CD4-positive, alpha-beta T cell treated with Interleukin-10 for 1 hour (primary cell): ENCODE results near the gene NR1H3.

Experiments used
- DNase-seq: peaks from one replicate; pipeline ENCODE4 v3.0.0-alpha.2; 2020

The NR1H3 gene

DNA sequence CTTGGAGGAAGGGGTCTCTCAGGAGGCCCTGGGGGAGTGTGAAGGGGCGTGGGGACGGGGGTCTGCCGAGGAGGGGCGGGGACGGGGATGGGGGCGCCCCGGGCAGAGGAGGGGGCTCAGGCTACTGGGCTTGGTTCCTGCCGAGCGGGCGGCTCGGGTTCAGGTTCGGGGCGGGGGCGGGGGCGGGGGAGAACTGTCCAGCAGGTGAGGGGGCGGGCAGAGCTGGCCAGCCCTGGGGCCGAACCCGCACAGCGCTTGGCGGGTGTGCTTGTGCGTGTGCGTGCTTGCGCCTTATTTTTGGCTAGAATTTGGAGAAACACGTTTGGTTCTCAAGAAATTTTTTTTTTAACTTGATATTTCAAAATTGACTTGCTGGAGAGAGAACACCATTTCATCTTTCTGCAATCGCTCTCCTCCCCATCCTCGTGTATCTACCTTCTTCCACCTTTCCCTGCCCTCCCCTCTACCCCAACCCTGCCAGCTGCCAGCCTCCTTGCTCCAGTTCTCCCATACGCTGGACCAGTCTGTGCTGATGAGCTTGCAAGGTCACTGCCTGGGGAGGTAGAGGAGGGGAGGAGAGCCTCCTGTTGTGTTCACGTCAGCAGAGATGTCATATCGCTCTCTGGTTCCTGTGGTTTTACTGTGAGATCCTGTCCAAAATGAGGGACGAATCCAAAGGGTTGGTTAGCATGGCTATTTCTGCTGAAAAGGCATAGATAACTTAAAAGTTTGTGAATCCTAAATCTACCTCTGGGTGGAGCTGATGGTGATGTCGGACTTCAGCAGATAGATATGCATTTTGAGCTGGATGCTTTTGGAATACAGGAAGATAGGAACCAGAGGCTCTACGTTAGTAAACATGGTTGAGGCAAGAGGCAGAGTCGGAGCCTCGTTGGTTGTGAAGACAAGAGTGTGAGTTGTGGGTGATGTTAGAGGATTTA is 12.8 kb downstream of the NR1H3 start:
- peak; percentile 49 for DNase-seq

DNA sequence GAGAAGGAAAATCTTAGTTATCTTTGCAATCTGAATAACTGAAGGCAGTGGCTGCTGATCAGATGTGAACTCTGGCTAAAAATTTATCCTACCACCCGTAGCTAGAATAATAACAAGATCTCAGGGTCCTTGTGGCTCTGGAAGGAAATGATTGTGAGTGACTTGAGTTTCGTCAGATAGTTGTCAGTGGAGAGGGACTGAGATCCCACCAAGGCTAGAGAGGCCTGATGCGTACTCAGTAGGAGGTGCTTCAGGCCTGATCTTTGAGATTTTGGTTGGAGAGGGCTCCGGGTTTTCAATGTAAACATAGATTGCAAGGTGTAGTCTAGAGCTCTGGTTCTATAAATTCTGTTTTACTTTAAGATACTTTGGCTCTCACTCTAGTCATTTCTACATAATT is 13.5 kb downstream of the NR1H3 start:
- DNase-seq = peak; percentile 12

DNA sequence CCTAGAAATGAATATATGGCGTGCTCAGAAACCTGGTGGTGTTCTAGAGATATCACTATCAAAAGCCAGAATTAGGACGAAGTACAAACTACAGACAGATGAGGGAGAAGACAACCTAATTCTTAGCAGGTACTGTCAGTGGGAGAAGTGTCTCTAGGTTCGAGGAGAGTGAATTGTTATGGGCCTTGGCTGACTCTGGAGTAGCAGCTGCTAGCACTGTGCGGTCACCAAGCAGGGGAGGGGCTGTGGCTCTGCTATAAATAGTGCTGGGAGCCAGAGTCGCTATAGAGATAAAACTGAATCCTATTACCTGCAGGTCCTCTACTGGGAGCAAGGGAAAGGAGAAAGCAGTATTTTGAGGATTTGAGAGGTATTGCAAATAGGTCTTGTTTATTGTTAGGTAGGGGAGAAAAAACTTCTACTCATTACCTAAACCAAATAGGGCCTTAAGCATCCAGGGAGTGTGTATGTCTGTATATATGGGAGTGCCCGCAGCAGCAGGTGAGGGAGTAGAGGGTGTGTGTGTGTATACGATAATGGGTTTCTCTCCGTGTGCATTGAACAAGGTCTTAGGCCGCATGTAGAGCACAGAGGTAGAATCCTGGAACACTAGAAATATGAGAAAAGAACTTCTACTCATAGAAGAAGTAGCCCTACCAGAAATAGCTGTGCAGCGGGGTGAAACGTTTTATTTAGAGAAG is 14.3 kb downstream of the NR1H3 start:
- DNase-seq = no peak

- peak; percentile 7 for DNase-seq
Measured at GRCh38 chr11:47272706-47273105, 14.9 kb downstream of the NR1H3 start.

DNA sequence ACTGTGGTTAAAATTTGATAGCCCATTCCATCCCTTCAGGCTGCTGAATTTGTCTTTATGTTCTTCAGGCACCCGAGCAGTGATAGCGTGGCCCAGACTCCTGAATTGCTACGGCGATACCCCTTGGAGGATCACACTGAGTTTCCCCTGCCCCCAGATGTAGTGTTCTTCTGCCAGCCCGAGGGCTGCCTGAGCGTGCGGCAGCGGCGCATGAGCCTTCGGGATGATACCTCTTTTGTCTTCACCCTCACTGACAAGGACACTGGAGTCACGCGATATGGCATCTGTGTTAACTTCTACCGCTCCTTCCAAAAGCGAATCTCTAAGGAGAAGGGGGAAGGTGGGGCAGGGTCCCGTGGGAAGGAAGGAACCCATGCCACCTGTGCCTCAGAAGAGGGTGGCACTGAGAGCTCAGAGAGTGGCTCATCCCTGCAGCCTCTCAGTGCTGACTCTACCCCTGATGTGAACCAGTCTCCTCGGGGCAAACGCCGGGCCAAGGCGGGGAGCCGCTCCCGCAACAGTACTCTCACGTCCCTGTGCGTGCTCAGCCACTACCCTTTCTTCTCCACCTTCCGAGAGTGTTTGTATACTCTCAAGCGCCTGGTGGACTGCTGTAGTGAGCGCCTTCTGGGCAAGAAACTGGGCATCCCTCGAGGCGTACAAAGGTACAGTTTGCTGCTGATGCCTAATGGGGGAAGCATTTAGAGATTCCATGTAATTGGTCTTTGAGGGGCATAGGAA is 16.9 kb downstream of the NR1H3 start:
- no peak for DNase-seq

DNA sequence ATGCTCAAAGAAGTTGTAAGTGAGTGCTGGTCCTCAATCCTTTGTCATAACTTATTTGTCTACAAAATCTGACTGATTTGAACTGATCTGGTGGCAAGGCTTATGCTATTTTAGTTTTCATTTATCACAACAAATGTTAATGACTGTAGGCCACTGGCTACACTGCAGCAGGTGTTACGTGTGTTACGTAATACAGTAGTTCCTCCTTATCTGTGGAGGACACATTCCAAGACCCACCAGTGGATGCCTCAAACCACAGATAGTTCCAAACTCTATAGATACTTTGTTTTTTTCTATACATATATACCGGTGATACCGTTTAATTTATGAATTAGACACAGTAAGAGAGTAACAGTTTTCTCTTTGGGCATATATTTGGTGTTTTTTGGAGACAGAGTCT is 19.1 kb downstream of the NR1H3 start:
- DNase-seq = no peak

DNA sequence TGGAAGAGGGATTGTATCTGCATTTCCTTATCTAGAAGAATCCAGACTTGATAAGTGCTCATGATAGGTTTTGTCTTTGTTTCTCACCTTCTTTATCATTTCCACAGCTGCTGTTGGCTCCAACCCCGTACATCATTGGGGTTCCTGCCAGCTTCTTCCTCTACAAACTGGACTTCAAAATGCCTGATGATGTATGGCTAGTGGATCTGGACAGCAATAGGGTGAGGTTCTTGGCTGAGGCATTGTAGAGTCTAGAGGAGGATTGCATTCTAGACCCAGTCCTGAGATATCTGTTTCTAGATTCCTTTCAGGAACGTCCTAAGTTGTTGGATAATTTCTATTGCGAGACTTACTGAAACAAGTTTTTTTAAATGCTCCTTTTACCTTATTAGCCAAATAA is 20.3 kb downstream of the NR1H3 start:
- no peak for DNase-seq

GRCh38 chr11:47278769-47279168 is 21.0 kb downstream of the NR1H3 start:
- no peak for DNase-seq

DNA sequence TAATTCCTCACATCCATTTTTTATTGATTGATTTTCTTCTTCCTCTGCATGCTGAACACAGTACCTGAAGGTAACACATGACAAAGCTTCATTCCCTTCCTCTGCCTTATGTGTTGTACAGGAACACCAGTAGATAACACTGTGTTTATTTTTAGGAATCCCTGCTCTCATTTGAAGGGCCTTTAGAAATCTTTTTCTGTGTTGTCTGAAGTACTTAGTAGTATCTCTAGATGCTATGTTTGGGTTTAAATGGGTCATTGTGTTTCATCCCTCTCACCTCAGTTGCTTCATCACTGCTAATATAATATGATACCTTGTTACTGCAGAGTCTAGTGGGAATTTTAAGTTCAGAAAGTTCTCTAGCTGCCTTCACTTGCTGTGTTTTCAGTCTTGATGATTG is 22.3 kb downstream of the NR1H3 start:
- DNase-seq = no peak

GRCh38 chr11:47280860-47281259 is 23.1 kb downstream of the NR1H3 start:
- no peak for DNase-seq

DNA sequence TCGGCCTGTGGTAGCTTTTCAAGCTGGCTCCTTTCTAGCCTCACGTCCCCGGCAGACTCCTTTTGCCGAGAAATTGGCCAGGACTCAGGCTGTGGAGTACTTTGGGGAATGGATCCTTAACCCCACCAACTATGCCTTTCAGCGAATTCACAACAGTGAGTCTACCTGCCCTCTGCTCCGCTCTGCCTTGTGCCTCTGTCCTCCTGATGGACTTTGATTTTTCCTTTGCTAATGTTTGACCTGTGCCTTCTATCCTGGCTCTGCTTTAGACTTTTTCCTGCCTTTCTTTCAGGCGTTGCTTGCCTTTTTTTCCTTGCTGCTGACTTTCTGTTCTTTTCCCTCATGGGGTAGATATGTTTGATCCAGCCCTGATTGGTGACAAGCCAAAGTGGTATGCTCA is 24.7 kb downstream of the NR1H3 start:
- DNase-seq = no peak

DNA sequence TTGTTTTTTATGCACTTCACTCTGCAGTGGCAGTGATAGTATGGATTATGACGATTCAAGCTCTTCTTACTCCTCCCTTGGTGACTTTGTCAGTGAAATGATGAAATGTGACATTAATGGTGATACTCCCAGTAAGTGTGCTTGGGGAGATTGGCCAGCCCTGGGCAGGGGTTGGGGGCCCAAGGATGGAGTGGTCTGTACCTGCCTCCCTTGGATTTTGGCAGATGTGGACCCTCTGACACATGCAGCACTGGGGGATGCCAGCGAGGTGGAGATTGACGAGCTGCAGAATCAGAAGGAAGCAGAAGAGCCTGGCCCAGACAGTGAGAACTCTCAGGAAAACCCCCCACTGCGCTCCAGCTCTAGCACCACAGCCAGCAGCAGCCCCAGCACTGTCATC is 26.4 kb downstream of the NR1H3 start:
- DNase-seq = no peak

DNA sequence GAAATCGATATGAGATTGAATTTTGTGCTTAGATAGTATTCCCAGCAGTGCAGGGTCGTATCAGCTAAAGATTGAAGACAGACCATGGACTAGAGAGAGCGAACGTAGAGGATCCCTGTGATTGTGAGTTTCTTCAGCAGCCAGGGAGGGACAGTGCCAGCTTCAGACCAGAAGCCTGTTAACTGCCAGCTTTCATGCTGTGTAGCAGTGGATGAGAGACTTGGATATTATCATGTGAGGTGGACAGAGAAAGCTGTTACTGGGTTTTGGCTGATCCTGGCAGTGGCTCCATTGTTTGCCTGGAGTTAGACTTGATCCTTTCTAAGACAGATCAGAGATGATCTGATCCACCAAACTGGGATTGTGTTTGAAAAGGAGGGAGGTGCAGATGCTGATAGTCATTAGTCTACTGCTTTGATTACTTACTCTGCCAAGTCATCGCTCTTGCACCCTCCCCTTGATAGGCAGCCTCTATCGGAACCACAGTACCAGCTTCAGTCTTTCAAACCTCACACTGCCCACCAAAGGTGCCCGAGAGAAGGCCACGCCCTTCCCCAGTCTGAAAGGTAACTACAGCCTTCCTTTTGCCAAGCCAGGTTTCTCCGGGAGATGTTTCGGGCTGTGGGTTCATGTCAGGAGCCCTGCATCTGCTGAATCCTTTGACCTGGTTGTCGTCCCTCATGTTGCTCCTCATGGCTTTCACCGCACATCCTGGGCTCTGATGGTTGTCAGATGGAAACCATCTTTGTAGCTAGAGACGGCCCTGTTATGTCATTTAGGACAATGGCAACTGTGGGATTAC is 28.4 kb downstream of the NR1H3 start:
- DNase-seq = no peak

DNA sequence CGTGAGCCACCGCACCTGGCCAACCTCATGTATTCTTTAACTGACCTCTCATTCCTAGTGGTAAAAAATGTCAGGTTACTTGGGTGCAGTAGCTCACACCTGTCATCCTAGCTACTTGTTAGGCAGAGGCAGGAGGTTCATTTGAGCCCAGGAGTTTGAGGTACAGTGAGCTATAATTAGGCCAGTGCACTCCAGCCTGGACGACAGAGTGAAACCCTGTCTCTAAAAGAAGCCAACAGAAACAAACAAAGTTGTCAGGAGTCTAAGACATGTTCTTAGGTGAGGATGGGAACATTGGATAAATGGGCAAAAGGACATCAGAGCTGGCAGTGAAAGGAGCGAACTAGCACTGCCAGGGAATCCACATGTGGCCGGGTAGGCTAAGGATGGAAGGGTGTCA is 30.3 kb downstream of the NR1H3 start:
- no peak for DNase-seq

DNA sequence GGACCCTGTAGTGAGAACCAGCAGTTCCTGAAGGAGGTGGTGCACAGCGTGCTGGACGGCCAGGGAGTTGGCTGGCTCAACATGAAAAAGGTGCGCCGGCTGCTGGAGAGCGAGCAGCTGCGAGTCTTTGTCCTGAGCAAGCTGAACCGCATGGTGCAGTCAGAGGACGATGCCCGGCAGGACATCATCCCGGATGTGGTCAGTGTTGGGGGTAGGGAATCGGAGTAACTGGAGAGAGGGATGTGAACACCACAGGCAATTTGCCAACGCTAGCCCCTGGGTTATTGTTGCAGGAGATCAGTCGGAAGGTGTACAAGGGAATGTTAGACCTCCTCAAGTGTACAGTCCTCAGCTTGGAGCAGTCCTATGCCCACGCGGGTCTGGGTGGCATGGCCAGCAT is 32.1 kb downstream of the NR1H3 start:
- no peak for DNase-seq

DNA sequence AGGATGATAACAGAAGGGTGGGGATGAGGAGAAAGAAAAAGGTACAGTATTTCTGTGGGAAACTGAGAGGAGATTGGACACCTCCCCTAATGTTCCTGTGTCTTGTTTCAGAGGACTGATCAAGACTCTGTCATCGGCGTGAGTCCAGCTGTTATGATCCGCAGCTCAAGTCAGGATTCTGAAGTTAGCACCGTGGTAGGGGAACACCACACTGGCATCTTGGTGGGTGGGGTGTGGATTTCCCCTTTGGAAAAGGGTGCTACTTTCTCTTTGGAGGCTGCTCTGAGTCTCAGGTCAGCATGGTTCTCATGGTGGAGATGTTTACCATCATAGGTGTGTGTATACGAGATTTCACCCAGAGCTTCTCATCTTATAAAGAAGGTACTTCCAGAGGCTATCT is 37.6 kb downstream of the NR1H3 start:
- no peak for DNase-seq

- no peak for DNase-seq
Measured at GRCh38 chr11:47296045-47296444, 38.2 kb downstream of the NR1H3 start.

- DNase-seq = no peak
Measured at GRCh38 chr11:47299078-47299477, 41.3 kb downstream of the NR1H3 start.

DNA sequence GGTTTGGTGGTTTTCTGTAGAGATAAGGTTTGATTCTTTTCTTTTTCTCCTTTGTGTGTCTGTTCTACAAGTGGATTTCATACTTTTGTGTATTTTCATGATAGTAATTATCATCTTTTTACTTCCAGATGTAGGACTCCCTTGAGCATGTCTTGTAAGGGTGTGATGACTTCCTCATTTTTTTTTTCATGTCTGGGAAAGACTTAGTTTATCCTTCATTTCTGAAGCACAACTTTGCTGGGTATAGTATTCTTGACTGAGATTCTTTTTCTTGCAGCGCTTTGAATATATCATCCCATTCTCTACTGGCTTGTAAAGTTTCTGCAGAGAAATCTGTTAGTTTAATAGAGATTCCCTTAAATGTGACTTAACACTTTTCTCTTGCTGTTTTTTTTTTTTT is 45.1 kb downstream of the NR1H3 start:
- no peak for DNase-seq

DNA sequence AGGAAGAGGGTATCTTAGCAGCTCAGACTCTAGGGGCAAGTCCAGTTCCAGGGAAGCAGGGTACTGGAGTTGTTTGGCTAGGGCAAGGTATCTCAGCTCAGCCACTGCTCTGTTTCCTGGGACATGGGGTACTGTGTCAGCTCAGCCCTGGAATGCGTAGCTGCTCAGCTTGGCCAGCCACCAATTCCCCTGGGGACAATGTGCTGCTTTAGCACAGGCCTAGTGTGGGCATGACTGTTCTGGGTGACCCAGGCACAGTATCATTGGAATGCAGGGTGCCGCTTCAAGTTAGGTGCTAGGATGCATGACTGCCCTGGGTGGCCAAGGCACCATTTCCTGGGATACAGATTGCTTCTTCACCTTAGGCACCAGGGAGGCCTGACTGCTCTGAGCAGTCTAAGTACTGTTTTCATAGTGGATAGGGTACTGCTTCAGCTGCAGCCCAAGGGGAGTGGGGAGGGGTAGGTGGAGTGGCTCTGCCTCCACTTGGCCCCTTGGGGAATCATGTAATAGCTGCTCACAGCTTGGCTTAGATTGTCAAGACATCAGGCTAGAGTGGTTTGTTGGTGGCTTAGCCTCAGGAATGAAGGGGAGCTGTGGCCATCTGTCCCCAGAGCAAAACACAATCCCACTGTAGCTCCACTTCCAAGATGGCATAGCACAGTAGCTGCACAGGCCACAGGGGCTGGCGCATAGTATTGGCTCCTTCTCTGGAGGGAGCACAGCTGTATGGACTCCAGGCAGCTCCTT is 48.1 kb downstream of the NR1H3 start:
- no peak for DNase-seq

DNA sequence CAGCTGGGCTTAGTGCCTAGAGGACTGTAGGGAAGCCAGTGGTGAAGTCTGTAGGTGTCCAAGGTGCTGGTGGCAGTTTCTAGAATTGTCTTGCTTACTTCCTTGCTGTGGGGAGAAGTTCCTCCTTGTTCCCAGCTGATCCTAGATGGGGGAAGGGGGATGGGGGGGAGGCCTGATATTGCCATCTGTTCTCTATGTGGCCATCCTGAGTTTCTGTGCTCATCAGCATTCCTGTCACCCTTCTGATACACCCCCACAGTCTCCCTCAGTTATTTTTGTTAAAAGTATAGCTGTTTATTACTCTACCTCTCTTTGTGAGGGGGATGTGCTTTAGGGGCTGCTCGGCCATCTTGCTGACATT is 48.7 kb downstream of the NR1H3 start:
- no peak for DNase-seq
